C4-2B (cell line): ENCODE data around the gene OMP.

Experiments used
- ZFX ChIP-seq: fragments of 450-650 bp; IDR thresholded peaks from 2 replicates; pipeline ENCODE4 v1.6.1; 2017
- TF ChIP-seq, protein P1 (sequence below): fragments of 450-650 bp; conservative IDR thresholded peaks from 2 replicates; pipeline ENCODE4 v1.5.1; 2017; ENCODE audit warnings: mild to moderate bottlenecking

GRCh38 chr11:77091146-77091940 lies 11.3 kb upstream of the OMP start:
- TF ChIP-seq, protein P1, sequence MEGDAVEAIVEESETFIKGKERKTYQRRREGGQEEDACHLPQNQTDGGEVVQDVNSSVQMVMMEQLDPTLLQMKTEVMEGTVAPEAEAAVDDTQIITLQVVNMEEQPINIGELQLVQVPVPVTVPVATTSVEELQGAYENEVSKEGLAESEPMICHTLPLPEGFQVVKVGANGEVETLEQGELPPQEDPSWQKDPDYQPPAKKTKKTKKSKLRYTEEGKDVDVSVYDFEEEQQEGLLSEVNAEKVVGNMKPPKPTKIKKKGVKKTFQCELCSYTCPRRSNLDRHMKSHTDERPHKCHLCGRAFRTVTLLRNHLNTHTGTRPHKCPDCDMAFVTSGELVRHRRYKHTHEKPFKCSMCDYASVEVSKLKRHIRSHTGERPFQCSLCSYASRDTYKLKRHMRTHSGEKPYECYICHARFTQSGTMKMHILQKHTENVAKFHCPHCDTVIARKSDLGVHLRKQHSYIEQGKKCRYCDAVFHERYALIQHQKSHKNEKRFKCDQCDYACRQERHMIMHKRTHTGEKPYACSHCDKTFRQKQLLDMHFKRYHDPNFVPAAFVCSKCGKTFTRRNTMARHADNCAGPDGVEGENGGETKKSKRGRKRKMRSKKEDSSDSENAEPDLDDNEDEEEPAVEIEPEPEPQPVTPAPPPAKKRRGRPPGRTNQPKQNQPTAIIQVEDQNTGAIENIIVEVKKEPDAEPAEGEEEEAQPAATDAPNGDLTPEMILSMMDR: peak; percentile 98
- TF ChIP-seq ZFX: no peak
